ENCODE data around the gene PIEZO2.
A peak's percentile ranks its signal among the peaks of the same experiment; 100 is the strongest.

Gene PIEZO2

GRCh38 chr18:11019295-11020105 lies 129.9 kb downstream of the PIEZO2 start:
- Histone ChIP-seq H3K27me3 (no peaks in the 10 kb centered on the region), H3K36me3 (no peaks in the 10 kb centered on the region), H3K4me1 (no peaks in the 10 kb centered on the region), H3K4me2 (no peak overlapping the region), H3K9ac (no peak overlapping the region), H3K4me3 (no peak overlapping the region), H3K27ac (no peak overlapping the region), H4K20me1 (no peaks in the 10 kb centered on the region), H3K9me3 (replicated peaks in 1 of 11) (peaks cover 3 to 8% (median 7%) of the 10 kb centered on the region in 11 experiments; a peak in 10 of 22 replicates)
- no peak for TF ChIP-seq Cebpa-rat (IDR thresholded peaks at IDR 0.05)

- Histone ChIP-seq H3K27ac (no peak overlapping the region), H4K20me1 (no peaks in the 10 kb centered on the region), H3K4me3 (no peak overlapping the region), H3K36me3 (no peaks in the 10 kb centered on the region), H3K9me3 (replicated peaks in 1 of 11) (no peaks in the 10 kb centered on the region), H3K27me3 (no peaks in the 10 kb centered on the region), H3K9ac (no peak overlapping the region), H3K4me1 (no peaks in the 10 kb centered on the region), H3K4me2 (no peak overlapping the region)
- no peak for TF ChIP-seq Cebpa-rat (IDR thresholded peaks at IDR 0.05)
These were observed 139.5 kb downstream of the PIEZO2 start for GRCh38 chr18:11009869-11010268.

GRCh38 chr18:11009147-11009546 lies 140.2 kb downstream of the PIEZO2 start:
- Histone ChIP-seq H3K4me1 (no peaks in the 10 kb centered on the region), H3K27ac (no peak overlapping the region), H3K27me3 (no peaks in the 10 kb centered on the region), H3K9ac (no peak overlapping the region), H3K4me3 (no peak overlapping the region), H3K4me2 (0 out of 22 replicates have a peak overlapping the region, but pooled peaks of 1 of the 11 experiments have one; percentile 14), H4K20me1 (no peaks in the 10 kb centered on the region), H3K36me3 (no peaks in the 10 kb centered on the region), H3K9me3 (replicated peaks in 1 of 11) (no peaks in the 10 kb centered on the region)
- no peak for TF ChIP-seq Cebpa-rat (IDR thresholded peaks at IDR 0.05)

- H4K20me1 ChIP-seq: no peaks in the 10 kb centered on the region
- no peak overlapping the region for H3K4me2 ChIP-seq
- no peak overlapping the region for H3K9ac ChIP-seq
- H3K4me1 ChIP-seq: no peaks in the 10 kb centered on the region
- H3K9me3 ChIP-seq (replicated peaks in 1 of 11): no peaks in the 10 kb centered on the region
- H3K27ac ChIP-seq: no peak overlapping the region
- H3K4me3 ChIP-seq: no peak overlapping the region
- no peaks in the 10 kb centered on the region for H3K36me3 ChIP-seq
- H3K27me3 ChIP-seq: no peaks in the 10 kb centered on the region
- TF ChIP-seq Cebpa-rat (IDR thresholded peaks at IDR 0.05): no peak
These were observed 140.9 kb downstream of the PIEZO2 start for GRCh38 chr18:11008505-11008904.

- Histone ChIP-seq H3K27me3 (no peaks in the 10 kb centered on the region), H3K4me1 (peaks cover 0 to 6% (median 0%) of the 10 kb centered on the region in 10 experiments; a peak in 2 of 20 replicates), H3K27ac (no peak overlapping the region), H3K4me3 (no peak overlapping the region), H3K36me3 (no peaks in the 10 kb centered on the region), H3K4me2 (no peak overlapping the region), H4K20me1 (no peaks in the 10 kb centered on the region), H3K9me3 (replicated peaks in 1 of 11) (peaks cover 0 to 6% (median 0%) of the 10 kb centered on the region in 11 experiments; a peak in 3 of 22 replicates), H3K9ac (no peak overlapping the region)
- TF ChIP-seq Cebpa-rat (IDR thresholded peaks at IDR 0.05): no peak
These were observed 143.8 kb downstream of the PIEZO2 start for GRCh38 chr18:11005528-11005927.

- Histone ChIP-seq H3K4me2 (no peak overlapping the region), H3K27ac (no peak overlapping the region), H3K4me1 (peaks cover 0 to 6% (median 0%) of the 10 kb centered on the region in 10 experiments; a peak in 2 of 20 replicates), H4K20me1 (no peaks in the 10 kb centered on the region), H3K4me3 (no peak overlapping the region), H3K36me3 (no peaks in the 10 kb centered on the region), H3K27me3 (no peaks in the 10 kb centered on the region), H3K9me3 (replicated peaks in 1 of 11) (peaks cover 0 to 8% (median 0%) of the 10 kb centered on the region in 11 experiments; a peak in 4 of 22 replicates), H3K9ac (no peak overlapping the region)
- no peak for TF ChIP-seq Cebpa-rat (IDR thresholded peaks at IDR 0.05)
These were observed 144.4 kb downstream of the PIEZO2 start for GRCh38 chr18:11004951-11005350.

GRCh38 chr18:11004294-11004693 lies 145.1 kb downstream of the PIEZO2 start:
- Histone ChIP-seq H4K20me1 (no peaks in the 10 kb centered on the region), H3K4me2 (no peak overlapping the region), H3K27ac (no peak overlapping the region), H3K27me3 (no peaks in the 10 kb centered on the region), H3K9me3 (replicated peaks in 1 of 11) (peaks cover 0 to 8% (median 0%) of the 10 kb centered on the region in 11 experiments; a peak in 4 of 22 replicates), H3K4me1 (peaks cover 0 to 6% (median 0%) of the 10 kb centered on the region in 10 experiments; a peak in 2 of 20 replicates), H3K4me3 (no peak overlapping the region), H3K36me3 (no peaks in the 10 kb centered on the region), H3K9ac (no peak overlapping the region)
- TF ChIP-seq Cebpa-rat (IDR thresholded peaks at IDR 0.05): no peak

- H3K36me3 ChIP-seq: no peaks in the 10 kb centered on the region
- H4K20me1 ChIP-seq: no peaks in the 10 kb centered on the region
- no peak overlapping the region for H3K4me3 ChIP-seq
- H3K27me3 ChIP-seq: no peaks in the 10 kb centered on the region
- no peak overlapping the region for H3K27ac ChIP-seq
- peaks cover 5 to 15% (median 7%) of the 10 kb centered on the region in 11 experiments; a peak in 20 of 22 replicates for H3K9me3 ChIP-seq (replicated peaks in 1 of 11)
- H3K4me2 ChIP-seq: peak overlapping the region in 1 of 11 experiments; percentile 5; a peak in 2 of 22 replicates
- TF ChIP-seq Cebpa-rat (IDR thresholded peaks at IDR 0.05): no peak
- peaks cover 0 to 6% (median 0%) of the 10 kb centered on the region in 10 experiments; a peak in 2 of 20 replicates for H3K4me1 ChIP-seq
- H3K9ac ChIP-seq: no peak overlapping the region
These were observed 146.6 kb downstream of the PIEZO2 start for GRCh38 chr18:11002796-11003195.

- H3K4me2 ChIP-seq: no peak overlapping the region
- no peak overlapping the region for H3K9ac ChIP-seq
These were observed 147.1 kb downstream of the PIEZO2 start for GRCh38 chr18:11002277-11002676.

More at GRCh38 chr18:11002277-11002676, 147.1 kb downstream of the PIEZO2 start:
- no peak for TF ChIP-seq Cebpa-rat (IDR thresholded peaks at IDR 0.05)
- H3K36me3 ChIP-seq: no peaks in the 10 kb centered on the region
- peaks cover 0 to 6% (median 0%) of the 10 kb centered on the region in 10 experiments; a peak in 2 of 20 replicates for H3K4me1 ChIP-seq
- no peaks in the 10 kb centered on the region for H4K20me1 ChIP-seq
- no peak overlapping the region for H3K27ac ChIP-seq
- H3K27me3 ChIP-seq: no peaks in the 10 kb centered on the region
- peaks cover 7 to 19% (median 12%) of the 10 kb centered on the region in 11 experiments; a peak in 20 of 22 replicates for H3K9me3 ChIP-seq (replicated peaks in 1 of 11)
- H3K4me3 ChIP-seq: no peak overlapping the region
